Measurements from ENCODE around the gene IFNL4. TPM values are rescaled to one million over a fixed set of nuclear protein-coding genes. Genes with fewer than 3 reads are reported as not detected.

Gene IFNL4
- total and polyA plus RNA-seq, 9 of the 15 experiments (the other 6 are each of a cell fraction or from before 2014, with no cell fraction given), result not detected

- ChIA-PET CTCF (ENCODE audit: low intra/inter-chr PET ratio) (no interaction called here), POLR2A (interaction anchor here (0.7 to 1.4 kb wide), 3 partner anchors 8 to 16 kb away, joined by 3 to 5 read pairs (median 3); no protein-coding TSS in a partner anchor)
- no peaks in the 10 kb centered on the region for H3K9me3 ChIP-seq (replicated peaks; ENCODE audit: control insufficient read depth, insufficient read depth, low read depth, low read length)
- no peak for DNase-seq (ENCODE audit: extremely low read depth in 1 of 4, low spot score in 3 of 4)
- 4% methylated on average over 4 of the region's 4 CpGs for WGBS (ENCODE audit: insufficient coverage, low coverage, missing lambda C conversion rate)
- no TSS peak for BruUV-seq (replicated peaks)
- H3K27me3 ChIP-seq (ENCODE audit: control insufficient read depth in 2 of 2, insufficient read depth in 2 of 2, low read length in 2 of 2), result peaks cover 4 to 20% of the 10 kb centered on the region in 2 experiments; a peak in 3 of 5 replicates
- intact Hi-C loops (cut with micrococcal nuclease) (no loop called here), in situ Hi-C loops (cut with MboI) (no loop called here)
- peaks cover 0 to 13% of the 10 kb centered on the region in 2 experiments; a peak in 2 of 5 replicates for H3K4me1 ChIP-seq (replicated peaks in 1 of 2; ENCODE audit: control insufficient read depth in 2 of 2, insufficient read depth in 2 of 2, low read length in 2 of 2)
- H3K36me3 ChIP-seq (ENCODE audit: control insufficient read depth, insufficient read depth, low read length), result no peaks in the 10 kb centered on the region
- no peak for ATAC-seq
- no peak for FAIRE-seq
- H4K20me1 ChIP-seq (replicated peaks; ENCODE audit: control insufficient read depth, insufficient read depth, low read length), result no peaks in the 10 kb centered on the region
- TF ChIP-seq SMARCE1 (IDR thresholded peaks at IDR 0.05) (no peak), ZBTB11 (CRISPR knock-in tag; IDR thresholded peaks at IDR 0.05) (no peak), HDAC1 (IDR thresholded peaks at IDR 0.05) (no peak), TEAD1 (CRISPR knock-in tag; IDR thresholded peaks at IDR 0.05) (no peak)
- H2AFZ ChIP-seq (ENCODE audit: low read depth, low read length), result no peak overlapping the region
- H3K9me1 ChIP-seq (ENCODE audit: control insufficient read depth, insufficient read depth, low read length), result no peaks in the 10 kb centered on the region
- no peaks in the 10 kb centered on the region for H3K79me2 ChIP-seq (ENCODE audit: control insufficient read depth, insufficient read depth, low read length)
- H3K4me2 ChIP-seq (ENCODE audit: insufficient read depth, low read length), result no peak overlapping the region
- no peak overlapping the region for H3K9ac ChIP-seq (ENCODE audit: insufficient read depth in 1 of 2, low read depth in 2 of 2, low read length in 2 of 2)
- no peak overlapping the region for H3K27ac ChIP-seq (ENCODE audit: extremely low read depth, low read depth, low read length)
- H3K4me3 ChIP-seq, result no peak overlapping the region
Measured at GRCh38 chr19:39293394-39293793, 44.7 kb upstream of the IFNL4 start.

Measured in K562 (cell line).